ENCODE data around the gene PCSK6.

DNA sequence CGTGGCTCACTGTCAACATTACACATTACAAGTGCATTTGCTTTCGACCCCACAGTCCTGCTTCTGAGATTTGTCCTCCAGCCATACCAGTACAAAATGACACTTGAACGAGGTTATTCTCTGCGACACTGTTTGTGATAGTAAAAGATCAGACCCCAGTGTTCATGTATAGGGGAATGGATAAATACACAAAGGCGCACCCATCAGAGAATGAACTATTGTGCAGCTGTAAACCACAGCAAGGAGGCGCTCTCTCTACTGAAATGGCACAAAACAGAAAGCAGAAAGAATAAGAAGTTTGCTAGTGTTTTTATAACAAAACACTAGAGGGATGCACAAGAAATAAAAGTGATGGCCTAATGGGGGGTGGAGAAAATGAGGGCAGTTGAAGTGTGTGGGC, 232.8 kb downstream of the PCSK6 start:
- TF ChIP-seq POLR2A (IDR thresholded peaks at IDR 0.05), result no peak
- TF ChIP-seq, protein P1, sequence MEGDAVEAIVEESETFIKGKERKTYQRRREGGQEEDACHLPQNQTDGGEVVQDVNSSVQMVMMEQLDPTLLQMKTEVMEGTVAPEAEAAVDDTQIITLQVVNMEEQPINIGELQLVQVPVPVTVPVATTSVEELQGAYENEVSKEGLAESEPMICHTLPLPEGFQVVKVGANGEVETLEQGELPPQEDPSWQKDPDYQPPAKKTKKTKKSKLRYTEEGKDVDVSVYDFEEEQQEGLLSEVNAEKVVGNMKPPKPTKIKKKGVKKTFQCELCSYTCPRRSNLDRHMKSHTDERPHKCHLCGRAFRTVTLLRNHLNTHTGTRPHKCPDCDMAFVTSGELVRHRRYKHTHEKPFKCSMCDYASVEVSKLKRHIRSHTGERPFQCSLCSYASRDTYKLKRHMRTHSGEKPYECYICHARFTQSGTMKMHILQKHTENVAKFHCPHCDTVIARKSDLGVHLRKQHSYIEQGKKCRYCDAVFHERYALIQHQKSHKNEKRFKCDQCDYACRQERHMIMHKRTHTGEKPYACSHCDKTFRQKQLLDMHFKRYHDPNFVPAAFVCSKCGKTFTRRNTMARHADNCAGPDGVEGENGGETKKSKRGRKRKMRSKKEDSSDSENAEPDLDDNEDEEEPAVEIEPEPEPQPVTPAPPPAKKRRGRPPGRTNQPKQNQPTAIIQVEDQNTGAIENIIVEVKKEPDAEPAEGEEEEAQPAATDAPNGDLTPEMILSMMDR (IDR thresholded peaks at IDR 0.05), result no peak
